GM12878 (cell line): ENCODE data around the gene GLI1. TPM values are rescaled to one million over a fixed set of nuclear protein-coding genes. Genes with fewer than 3 reads are reported as not detected.

Experiments
- ATAC-seq: fragments of 200-7000 bp; cut with Tn5 transposase; 3 replicates; pipeline ENCODE4 v1.9.1; 2020; ENCODE audit warnings: mild to moderate bottlenecking, moderate library complexity
- BruUV-seq: library from RNA; stranded (reverse); fragments of 400-500 nt; replicated peaks from 2 replicates; lab custom pipeline; 2021; lab: Mats Ljungman, UMichigan
- CTCF ChIA-PET: fragments of 300-600 bp; sonication (Branson Sonifier 250); formaldehyde crosslinking; extraction: SDS; loops from one replicate; lab custom pipeline; 2021; ENCODE audit warnings: inconsistent platforms; lab: Yijun Ruan, JAX
- POLR2A ChIA-PET: fragments of 350-600 bp; formaldehyde crosslinking; extraction: SDS; loops from one replicate; lab custom pipeline; 2021; ENCODE audit warnings: inconsistent platforms; lab: Charles Lee
- RAD21 ChIA-PET: fragments of 300-600 bp; sonication (Branson Sonifier 250); formaldehyde crosslinking; loops from one replicate; lab custom pipeline; 2023; ENCODE audit warnings: antibody characterized with exemption; ENCODE audit not compliant: unreplicated experiment; lab: Charles Lee
- SMC1A ChIA-PET: fragments of 300-600 bp; sonication (Branson Sonifier 250); formaldehyde crosslinking; loops from one replicate; lab custom pipeline; 2023; ENCODE audit not compliant: unreplicated experiment, uncharacterized antibody; lab: Charles Lee
- DNase-seq: peaks from one replicate; pipeline ENCODE4 v3.0.0-alpha.2; 2011; ENCODE audit warnings: low read depth, low spot score
- FAIRE-seq: peaks from 3 replicates; lab custom pipeline; 2011; peaks lifted over from hg19 to GRCh38; lab: Jason Lieb, UNC
- H2AFZ ChIP-seq: 2 replicates; pipeline ENCODE4 v1.6.0; 2011; ENCODE audit warnings: low read depth, low read length, control low read depth; ENCODE audit not compliant: control insufficient read depth
- H3K27ac ChIP-seq: 2 replicates; pipeline ENCODE4 v1.5.1; 2011; ENCODE audit warnings: control low read depth; ENCODE audit not compliant: control insufficient read depth, insufficient read depth
- H3K27me3 ChIP-seq, 2 experiments: replicated peaks in 1 of 2; 2 replicates each; pipeline versions ENCODE4 v1.6.0 to v1.6.1; 2011; ENCODE audit warnings: low read length in 1 of 2; ENCODE audit not compliant: control insufficient read depth in 2 of 2, insufficient read depth in 2 of 2
- H3K36me3 ChIP-seq, 2 experiments: 2 replicates each; pipeline ENCODE4 v1.5.1; 2011; ENCODE audit warnings: low read length in 1 of 2; ENCODE audit not compliant: control insufficient read depth in 2 of 2, insufficient read depth in 2 of 2
- H3K4me1 ChIP-seq: 2 replicates; pipeline ENCODE4 v1.6.1; 2011; ENCODE audit warnings: mild to moderate bottlenecking, low read length, moderate library complexity, mixed read lengths; ENCODE audit not compliant: control insufficient read depth, insufficient read depth
- H3K4me2 ChIP-seq: 2 replicates; pipeline ENCODE4 v1.6.0; 2011; ENCODE audit warnings: control low read depth; ENCODE audit not compliant: control insufficient read depth, insufficient read depth
- H3K4me3 ChIP-seq: fragments of 200-600 bp; sonication (generic); 2 replicates; pipeline ENCODE4 v1.5.1; 2016
- H3K79me2 ChIP-seq: 2 replicates; pipeline ENCODE4 v1.6.0; 2011; ENCODE audit warnings: low read length; ENCODE audit not compliant: control insufficient read depth, insufficient read depth
- H3K9ac ChIP-seq: 2 replicates; pipeline ENCODE4 v1.8.0; 2011; ENCODE audit warnings: low read length, control low read depth, mixed read lengths; ENCODE audit not compliant: control insufficient read depth, insufficient read depth
- H3K9me3 ChIP-seq: replicated peaks from 3 replicates; pipeline ENCODE4 v1.5.1; 2011; ENCODE audit warnings: mild to moderate bottlenecking, low read length; ENCODE audit not compliant: control insufficient read depth, insufficient read depth
- H4K20me1 ChIP-seq: 2 replicates; pipeline ENCODE4 v1.6.0; 2011; ENCODE audit not compliant: control insufficient read depth, insufficient read depth
- BMI1 ChIP-seq: fragments of 450-650 bp; IDR thresholded peaks from 2 replicates; pipeline ENCODE4 v1.6.1; 2016; ENCODE audit warnings: mild to moderate bottlenecking, moderate library complexity, borderline replicate concordance
- CHD4 ChIP-seq: fragments of 200-600 bp; sonication (generic); IDR thresholded peaks from 2 replicates; pipeline ENCODE4 v1.6.1; 2016; ENCODE audit warnings: mild to moderate bottlenecking
- FOXM1 ChIP-seq: IDR thresholded peaks from 2 replicates; pipeline ENCODE4 v1.6.1; 2012; ENCODE audit warnings: low read depth, mild to moderate bottlenecking, inconsistent platforms, low read length, moderate library complexity
- KLF5 ChIP-seq: fragments of 450-650 bp; IDR thresholded peaks from 2 replicates; pipeline ENCODE4 v1.6.1; 2014; ENCODE audit warnings: mild to moderate bottlenecking; ENCODE audit not compliant: partially characterized antibody
- TCF12 ChIP-seq: IDR thresholded peaks from 2 replicates; pipeline ENCODE4 v1.6.1; 2011; ENCODE audit warnings: low read depth, mild to moderate bottlenecking, low read length
- WGBS: methylation state at CpG from one replicate; pipeline ENCODE4 v1.1.6; 2016; ENCODE audit warnings: low lambda C conversion rate; ENCODE audit not compliant: insufficient replicate concordance, insufficient coverage; ENCODE audit errors: missing lambda C conversion rate; 5-methylcytosine and 5-hydroxymethylcytosine counted together
- in situ Hi-C: fragments of 300-500 bp; cut with MboI; formaldehyde crosslinking; loops from 9 replicates; pipeline ENCODE4 v1.14.3; 2018; ENCODE audit warnings: mixed read lengths
- intact Hi-C: fragments of 100-400 bp; cut with micrococcal nuclease; formaldehyde crosslinking; loops from one replicate; pipeline ENCODE4 v1.14.2; 2022; ENCODE audit not compliant: unreplicated experiment
- polyA plus RNA-seq, 11 experiments: library from polyadenylated mRNA; depleted of rRNA in 4 of 11; unstranded in 6 of 11; stranded (reverse) in 5 of 11; fragments of >200 nt; fragmentation: Nextera tagmentation in 4 of 11; fragmentation: Illumina TruSeq in 1 of 11; extraction: Ambion mirVana in 4 of 11; extraction: Trizol in 1 of 11; gene quantifications; 1 replicate in 1 of 11; 2 replicates in 10 of 11; pipeline versions ENCODE4 v1.2.1 to v1.2.3, GENCODE V29; 2011 to 2016; ENCODE audit warnings: inconsistent platforms in 2 of 11, missing spikeins in 2 of 11, low read depth in 1 of 11
- total RNA-seq, 4 experiments: library from RNA; depleted of rRNA in 3 of 4; stranded (reverse); fragments of >200 nt in 3 of 4; fragmentation: Illumina TruSeq in 1 of 4; extraction: Trizol in 1 of 4; gene quantifications; 2 replicates each; pipeline versions ENCODE4 v1.2.1 to v1.2.3, GENCODE V29; 2013 to 2021
- TF ChIP-seq, protein P1 (sequence below): fragments of 450-650 bp; formaldehyde crosslinking; IDR thresholded peaks from 2 replicates; pipeline ENCODE4 v1.4.0; 2022; ENCODE audit warnings: mild to moderate bottlenecking, moderate library complexity

The GLI1 gene
- total and polyA plus RNA-seq, 10 of the 15 experiments (the other 5 are each of a cell fraction or from before 2014, with no cell fraction given), result 0.27 to 1.2 (median 0.49) TPM

DNA sequence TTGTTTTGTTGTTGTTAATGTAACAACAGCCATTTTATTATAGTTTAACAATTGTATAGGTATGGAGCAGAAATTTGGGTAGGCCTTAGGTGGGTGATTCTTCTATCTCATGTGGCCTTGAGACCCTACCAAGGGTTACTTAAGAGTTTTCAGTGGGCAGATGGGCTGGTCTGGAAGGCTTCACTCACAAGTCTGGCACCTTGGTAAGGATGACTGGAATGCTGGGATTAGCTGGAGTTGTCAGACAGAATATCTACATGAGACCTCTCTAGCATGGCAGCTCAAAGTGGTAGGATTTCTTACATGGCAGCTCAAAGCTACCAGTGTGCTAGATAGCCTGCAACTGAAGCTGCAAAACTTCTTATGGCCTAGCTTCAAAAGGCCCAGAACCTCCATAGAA is 26.1 kb downstream of the GLI1 start (continued):
- TF ChIP-seq, protein P1, sequence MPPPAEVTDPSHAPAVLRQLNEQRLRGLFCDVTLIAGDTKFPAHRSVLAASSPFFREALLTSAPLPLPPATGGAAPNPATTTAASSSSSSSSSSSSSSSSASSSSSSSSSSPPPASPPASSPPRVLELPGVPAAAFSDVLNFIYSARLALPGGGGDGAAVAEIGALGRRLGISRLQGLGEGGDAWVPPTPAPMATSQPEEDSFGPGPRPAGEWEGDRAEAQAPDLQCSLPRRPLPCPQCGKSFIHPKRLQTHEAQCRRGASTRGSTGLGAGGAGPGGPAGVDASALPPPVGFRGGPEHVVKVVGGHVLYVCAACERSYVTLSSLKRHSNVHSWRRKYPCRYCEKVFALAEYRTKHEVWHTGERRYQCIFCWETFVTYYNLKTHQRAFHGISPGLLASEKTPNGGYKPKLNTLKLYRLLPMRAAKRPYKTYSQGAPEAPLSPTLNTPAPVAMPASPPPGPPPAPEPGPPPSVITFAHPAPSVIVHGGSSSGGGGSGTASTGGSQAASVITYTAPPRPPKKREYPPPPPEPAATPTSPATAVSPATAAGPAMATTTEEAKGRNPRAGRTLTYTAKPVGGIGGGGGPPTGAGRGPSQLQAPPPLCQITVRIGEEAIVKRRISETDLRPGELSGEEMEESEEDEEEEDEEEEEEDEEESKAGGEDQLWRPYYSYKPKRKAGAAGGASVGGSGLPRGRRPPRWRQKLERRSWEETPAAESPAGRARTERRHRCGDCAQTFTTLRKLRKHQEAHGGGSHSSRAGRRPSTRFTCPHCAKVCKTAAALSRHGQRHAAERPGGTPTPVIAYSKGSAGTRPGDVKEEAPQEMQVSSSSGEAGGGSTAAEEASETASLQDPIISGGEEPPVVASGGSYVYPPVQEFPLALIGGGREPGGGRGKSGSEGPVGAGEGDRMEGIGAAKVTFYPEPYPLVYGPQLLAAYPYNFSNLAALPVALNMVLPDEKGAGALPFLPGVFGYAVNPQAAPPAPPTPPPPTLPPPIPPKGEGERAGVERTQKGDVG (CRISPR knock-in tag), result no peak
- no peak for TF ChIP-seq FOXM1

DNA sequence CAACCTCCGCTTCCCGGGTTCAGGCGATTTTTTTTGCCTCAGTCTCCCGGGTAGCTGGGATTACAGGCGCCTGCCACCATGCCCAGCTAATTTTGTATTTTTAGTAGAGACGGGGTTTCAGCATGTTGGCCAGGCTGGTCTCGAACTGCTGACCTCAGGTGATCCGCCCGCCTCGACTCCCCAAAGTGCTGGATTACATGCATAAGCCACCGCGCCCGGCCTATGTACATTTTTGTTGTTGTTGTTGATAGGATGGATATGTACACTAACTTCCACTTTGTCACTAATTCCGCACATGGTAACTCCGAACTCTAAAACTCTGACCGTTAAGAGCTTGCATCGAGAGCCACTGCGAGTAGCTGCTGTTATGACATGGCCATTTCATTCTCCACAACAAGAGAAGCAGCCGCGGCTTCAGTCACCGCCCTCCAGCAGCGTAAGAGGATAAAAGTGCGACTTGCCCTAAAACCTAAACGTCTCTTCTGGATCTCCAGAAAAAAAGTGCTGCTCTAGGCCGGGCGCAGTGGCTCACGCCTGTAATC is 27.5 kb downstream of the GLI1 start:
- ChIA-PET SMC1A (interaction anchor here (2.0 kb wide), 1 partner anchor 29 kb away, joined by 8 read pairs; the partner anchor contains the start of gene GLI1), CTCF (interaction anchor here (0.5 to 2.7 kb wide), 6 partner anchors 10 to 205 kb away, joined by 3 to 13 read pairs (median 4); no protein-coding TSS in a partner anchor), RAD21 (interaction anchor here (1.2 kb wide), 1 partner anchor 11 kb away, joined by 3 read pairs; no protein-coding TSS in a partner anchor), POLR2A (interaction anchor here (1.2 to 1.9 kb wide), 4 partner anchors 12 to 37 kb away, joined by 3 to 6 read pairs (median 4); no protein-coding TSS in a partner anchor)
- intact Hi-C loops, result no loop called here
- Histone ChIP-seq H3K27me3 (no peaks in the 10 kb centered on the region), H3K27ac (no peak overlapping the region), H3K4me3 (peak overlapping the region; percentile 42), H3K36me3 (peaks cover 6 to 13% of the 10 kb centered on the region in 2 experiments; a peak in 3 of 4 replicates), H3K9me3 (no peaks in the 10 kb centered on the region), H3K4me1 (peaks cover 6% of the 10 kb centered on the region), H3K9ac (no peak overlapping the region), H2AFZ (peak overlapping the region; percentile 49), H3K4me2 (peak overlapping the region; percentile 54), H4K20me1 (no peaks in the 10 kb centered on the region), H3K79me2 (peaks cover 17% of the 10 kb centered on the region)
- TF ChIP-seq CHD4 (0 out of 2 replicates have a peak, but pooled peaks have one; percentile 66), TCF12 (no peak), KLF5 (no peak), BMI1 (no peak)
- no peak for DNase-seq
- ATAC-seq, result no peak
- WGBS, result 88% methylated on average over 27 of the region's 27 CpGs
- BruUV-seq, result no TSS peak
- in situ Hi-C loops, result no loop called here
- no peak for FAIRE-seq
